Stimulated activated CD4-positive, alpha-beta T cell treated with anti-CD3 and anti-CD28 coated beads, Interleukin-15, amount 100 ng/mL, for 24 hours (primary cell): ENCODE data around the gene ATF6.
"Not testable (repeated sequence)": the region's sequence is repeated elsewhere in the genome, so short reads cannot be mapped to it uniquely, and the experiment has no call there.

Source experiments
- DNase-seq: peaks from one replicate; pipeline ENCODE4 v3.0.0-alpha.2; 2020

The ATF6 gene

GRCh38 chr1:161733526-161733925, 32.6 kb upstream of the ATF6 start:
- DNase-seq: no peak

DNA sequence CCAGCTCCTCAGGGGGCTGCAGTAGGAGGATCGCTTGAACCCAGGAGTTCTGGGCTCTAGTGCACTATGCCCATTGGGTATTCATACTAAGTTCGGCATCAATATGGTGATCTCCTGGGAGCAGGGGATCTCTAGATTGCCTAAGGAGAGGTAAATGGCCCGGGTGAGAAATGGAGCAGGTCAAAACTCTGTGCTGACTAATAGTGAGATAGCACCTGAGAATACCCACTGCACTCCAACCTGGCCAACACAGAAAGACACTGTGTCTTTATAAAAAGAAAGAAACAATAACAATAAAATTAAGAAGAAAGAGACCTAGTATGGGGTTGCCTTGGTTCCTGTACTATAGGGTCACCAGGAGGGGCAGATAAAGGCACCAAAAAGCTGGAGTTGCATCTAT, 30.3 kb upstream of the ATF6 start:
- no peak for DNase-seq

- DNase-seq: peak; percentile 52
These were observed 29.7 kb upstream of the ATF6 start for GRCh38 chr1:161736335-161736969.

GRCh38 chr1:161737625-161738024, 28.5 kb upstream of the ATF6 start:
- no peak for DNase-seq

DNA sequence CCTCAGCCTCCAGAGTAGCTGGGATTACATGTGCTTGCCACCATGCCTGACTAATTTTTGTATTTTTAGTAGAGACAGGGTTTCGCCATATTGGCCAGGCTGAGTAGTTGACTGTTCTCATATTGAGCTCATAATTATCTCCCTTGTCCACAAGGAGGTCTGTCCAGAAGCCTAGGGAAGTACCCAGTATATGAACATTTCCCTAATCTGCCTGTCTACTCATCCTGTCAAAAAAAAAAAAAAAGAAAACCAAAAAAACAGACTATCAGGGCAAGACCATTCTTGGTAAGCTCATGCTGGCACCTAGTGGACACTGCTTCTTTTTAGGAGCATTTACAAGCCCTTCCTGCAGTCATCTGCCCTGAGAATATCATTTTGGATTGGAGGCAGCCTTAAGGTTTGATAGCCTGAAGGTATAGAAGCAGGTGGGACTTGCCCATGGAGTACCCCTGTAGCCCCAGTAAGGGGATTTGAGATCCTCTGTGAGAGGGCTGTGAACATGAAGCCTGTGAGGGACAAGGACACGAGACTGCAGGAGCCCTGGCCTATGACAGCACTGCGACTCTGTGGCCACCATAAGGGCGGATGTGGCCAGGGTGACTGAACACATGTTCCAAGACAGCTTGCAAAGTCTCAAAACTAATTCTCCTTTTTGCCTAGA, 27.4 kb upstream of the ATF6 start:
- DNase-seq: peak; percentile 49

GRCh38 chr1:161739865-161740566, 26.1 kb upstream of the ATF6 start:
- DNase-seq: no peak

DNA sequence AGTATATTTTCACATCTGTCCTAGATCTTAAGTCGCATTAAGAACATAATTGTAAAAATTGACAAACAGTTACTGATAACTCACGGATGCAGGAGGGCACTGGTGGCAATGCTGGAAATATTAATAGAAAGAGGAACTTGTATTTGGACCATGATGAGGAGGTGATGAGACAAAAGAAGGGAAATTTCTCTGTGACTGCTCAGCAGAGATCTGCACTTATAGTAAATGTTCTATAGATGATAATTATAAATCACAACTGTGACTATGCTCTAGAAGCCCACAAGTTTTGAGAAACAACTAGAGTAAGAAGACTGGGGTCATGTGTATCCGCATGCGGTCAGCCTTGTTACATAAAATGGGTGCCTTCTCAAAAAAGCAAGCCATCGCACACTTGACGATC, 25.2 kb upstream of the ATF6 start:
- no peak for DNase-seq

GRCh38 chr1:161743231-161743630, 22.9 kb upstream of the ATF6 start:
- DNase-seq: no peak

- no peak for DNase-seq
These were observed 18.3 kb upstream of the ATF6 start for GRCh38 chr1:161747801-161748200.

GRCh38 chr1:161749509-161750407, 16.4 kb upstream of the ATF6 start, which contains the start of gene DUSP12:
TSS of gene DUSP12 (plus strand) at chr1:161749786. CDS start at chr1:161749802, 16 bp downstream.
- DNase-seq: peak; percentile 92

DNA sequence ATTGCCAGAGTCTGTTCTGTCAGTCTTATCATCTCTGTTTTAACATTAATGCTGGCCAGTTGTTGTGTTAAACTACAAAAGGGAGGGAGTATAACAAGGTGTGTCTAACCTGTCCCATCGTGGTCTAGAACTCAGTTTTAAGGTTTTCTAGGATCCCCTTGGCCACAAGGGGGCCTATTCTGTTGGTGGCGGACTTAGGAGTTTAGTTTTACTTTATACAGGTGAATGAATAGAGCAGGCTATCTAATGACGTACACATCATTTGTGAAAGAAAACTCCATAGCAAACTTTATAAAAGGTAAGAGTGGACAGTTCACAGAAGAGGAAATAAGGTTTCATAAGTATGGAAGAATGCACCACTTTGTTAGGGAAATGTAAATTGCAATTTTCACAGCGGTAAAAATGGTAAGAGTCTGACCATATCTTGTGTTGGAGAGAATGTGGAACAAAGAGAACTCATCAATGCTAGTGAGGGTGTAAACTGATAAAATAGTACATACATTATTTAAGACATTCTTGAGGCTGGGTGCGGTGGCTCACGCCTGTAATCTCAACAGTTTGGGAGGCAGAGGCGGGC, 2.5 kb upstream of the ATF6 start:
- peak; percentile 58 for DNase-seq

- DNase-seq: no peak
These were observed 2.3 kb downstream of the ATF6 start for GRCh38 chr1:161768461-161768860.

GRCh38 chr1:161768986-161769672, 3.0 kb downstream of the ATF6 start:
- no peak for DNase-seq

DNA sequence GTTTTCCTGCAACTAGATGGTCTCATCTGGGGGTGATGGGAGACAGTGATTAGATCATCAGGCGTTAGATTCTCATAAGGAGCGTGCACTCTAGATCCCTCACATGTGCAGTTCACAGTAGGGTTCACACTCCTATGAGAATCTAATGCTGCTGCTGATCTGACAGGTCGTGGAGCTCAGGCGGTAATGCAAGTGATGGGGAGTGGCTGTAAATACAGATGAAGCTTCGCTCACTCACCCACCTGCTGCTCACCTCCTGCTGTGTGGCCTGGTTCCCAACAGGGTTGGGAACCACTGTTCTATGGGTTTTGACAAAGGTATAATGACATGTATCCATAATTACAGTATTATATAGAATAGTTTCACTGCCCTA, 3.5 kb downstream of the ATF6 start:
- not testable (repeated sequence) for DNase-seq

GRCh38 chr1:161770250-161770649, 4.1 kb downstream of the ATF6 start:
- no peak for DNase-seq

DNA sequence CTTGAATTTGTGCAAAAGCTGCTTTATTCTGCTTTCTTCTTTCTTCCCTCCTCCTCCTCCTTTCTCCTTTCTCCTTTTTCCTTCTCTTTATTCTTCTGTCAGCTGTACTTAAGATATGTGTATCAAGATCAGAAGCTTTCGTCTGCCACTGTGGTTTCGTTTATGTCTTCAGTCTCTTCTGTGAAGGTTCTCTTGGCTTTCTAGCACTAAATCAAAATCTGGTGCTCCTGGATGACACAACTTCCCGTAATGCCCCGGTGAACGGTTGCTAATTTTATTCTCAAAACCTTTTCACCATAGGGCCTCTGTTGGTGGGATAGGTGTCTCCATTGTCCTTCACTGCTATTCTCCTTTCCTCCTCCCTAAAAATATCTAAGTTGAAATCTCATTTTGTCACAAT, 5.0 kb downstream of the ATF6 start:
- no peak for DNase-seq

DNA sequence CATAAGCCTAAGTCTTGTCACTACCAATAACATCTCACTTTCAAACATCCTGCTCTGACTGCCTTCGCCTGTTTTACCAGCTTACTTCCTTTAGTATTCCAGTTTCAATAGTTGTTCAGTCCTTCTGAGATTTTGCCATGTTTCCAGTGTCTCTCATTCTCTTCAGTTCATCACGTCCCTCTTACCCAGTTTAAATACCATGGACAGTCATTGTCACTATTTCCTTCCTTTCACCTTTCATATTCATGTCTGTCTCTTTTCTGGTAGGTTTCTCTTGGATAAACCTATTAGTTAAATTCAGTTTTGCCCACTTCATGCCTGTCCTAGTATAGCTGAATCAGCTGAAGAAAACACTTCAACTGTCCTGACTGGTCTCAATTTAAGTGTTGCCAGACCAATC, 5.9 kb downstream of the ATF6 start:
- no peak for DNase-seq

- DNase-seq: no peak
These were observed 6.3 kb downstream of the ATF6 start for GRCh38 chr1:161772397-161772796.

DNA sequence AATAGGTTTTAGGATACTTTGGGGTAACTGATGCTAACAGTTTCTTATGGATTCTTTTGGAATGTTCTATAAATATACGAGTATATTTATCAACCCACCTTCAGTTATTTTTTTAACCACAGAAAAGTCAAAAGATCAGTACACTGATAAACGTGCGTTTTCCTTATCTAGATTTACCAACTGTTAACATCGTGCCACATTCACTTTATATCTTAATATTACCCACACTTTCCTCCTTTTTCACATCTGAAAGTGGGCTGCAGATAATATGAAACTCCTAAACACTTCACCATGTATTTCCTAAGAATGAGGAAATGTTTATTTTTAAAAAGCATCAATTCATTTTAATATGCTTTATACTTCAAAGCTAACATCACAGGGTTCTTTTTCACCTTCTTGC, 7.7 kb downstream of the ATF6 start:
- no peak for DNase-seq

DNA sequence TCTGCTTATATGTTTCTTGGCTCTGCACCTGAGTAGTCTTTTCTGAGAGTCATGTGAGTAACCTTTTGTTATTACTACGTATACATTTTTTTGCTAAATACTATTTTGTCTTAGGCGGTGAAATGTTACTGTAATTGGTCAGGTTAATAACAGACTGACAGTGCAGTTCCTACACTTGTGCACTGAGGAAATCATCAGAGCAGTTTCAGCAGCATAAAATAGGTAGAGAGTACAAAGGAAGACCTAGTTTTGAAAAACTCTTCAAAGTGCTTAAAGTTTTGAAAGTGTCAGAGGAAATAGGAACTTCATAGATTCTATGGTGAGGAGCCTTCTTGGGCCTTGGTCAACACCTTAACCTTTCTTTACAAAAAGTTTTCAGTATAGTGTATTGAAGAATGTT, 11.1 kb downstream of the ATF6 start:
- no peak for DNase-seq

DNA sequence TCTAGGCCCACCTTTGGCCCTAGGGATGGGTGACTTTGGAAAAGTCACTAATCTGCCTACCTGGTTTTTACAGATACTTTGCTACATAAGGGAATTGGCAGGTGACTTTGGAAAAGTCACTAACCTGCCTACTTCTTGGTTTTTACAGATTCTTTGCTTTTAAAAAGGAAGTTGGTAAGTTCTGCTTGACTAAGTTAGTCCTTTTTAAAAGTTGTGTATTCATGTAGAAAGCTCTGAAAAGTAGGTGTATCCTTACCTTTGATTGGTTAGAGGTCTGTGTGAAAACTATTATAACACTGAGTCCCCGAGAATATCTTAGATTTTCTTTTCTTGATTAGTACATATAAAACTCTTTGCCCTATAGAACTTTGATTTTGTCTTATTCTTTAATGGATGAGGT, 12.4 kb downstream of the ATF6 start:
- DNase-seq: no peak

- no peak for DNase-seq
These were observed 13.3 kb downstream of the ATF6 start for GRCh38 chr1:161779393-161779792.
